GM23338 (cell line): ENCODE measurements around the gene SCCPDH.

Experiments
- CREB1 ChIP-seq: fragments of 250-450 bp; sonication (Bioruptor Pico); IDR thresholded peaks from 2 replicates; pipeline ENCODE4 v1.5.0; 2020; ENCODE audit warnings: low read depth, mild to moderate bottlenecking, moderate library complexity
- CTCF ChIP-seq, 2 experiments: fragments of 200-600 bp in 1 of 2; sonication (generic) in 1 of 2; conservative IDR thresholded peaks; 2 replicates each; pipeline versions ENCODE4 v1.5.1 to v1.6.1; 2016 to 2017; ENCODE audit warnings: antibody characterized with exemption in 2 of 2, low read depth in 2 of 2, mild to moderate bottlenecking in 2 of 2, moderate library complexity in 1 of 2
- ETS1 ChIP-seq: IDR thresholded peaks from 2 replicates; pipeline ENCODE4 v1.6.1; 2016; ENCODE audit warnings: antibody characterized with exemption
- EZH2 ChIP-seq: fragments of 200-600 bp; sonication (generic); IDR thresholded peaks from one replicate; pipeline ENCODE4 v1.8.0; 2017; ENCODE audit warnings: antibody characterized with exemption, mild to moderate bottlenecking, low read depth; ENCODE audit not compliant: unreplicated experiment
- EZH2phosphoT487 ChIP-seq: fragments of 200-600 bp; sonication (generic); IDR thresholded peaks from one replicate; pipeline ENCODE4 v1.8.1; 2018; ENCODE audit warnings: antibody characterized with exemption; ENCODE audit not compliant: unreplicated experiment
- JUNB ChIP-seq: IDR thresholded peaks from one replicate; pipeline ENCODE4 v1.6.1; 2016; ENCODE audit warnings: antibody characterized with exemption; ENCODE audit not compliant: unreplicated experiment
- NANOG ChIP-seq: IDR thresholded peaks from 2 replicates; pipeline ENCODE4 v1.6.1; 2016; ENCODE audit warnings: antibody characterized with exemption, borderline replicate concordance
- POLR2AphosphoS5 ChIP-seq: IDR thresholded peaks from 2 replicates; pipeline ENCODE4 v1.6.1; 2016; ENCODE audit warnings: antibody characterized with exemption, low read depth
- REST ChIP-seq: IDR thresholded peaks from one replicate; pipeline ENCODE4 v1.6.1; 2018; ENCODE audit warnings: antibody characterized with exemption; ENCODE audit not compliant: unreplicated experiment
- STAT1 ChIP-seq: IDR thresholded peaks from one replicate; pipeline ENCODE4 v1.6.1; 2016; ENCODE audit warnings: antibody characterized with exemption; ENCODE audit not compliant: unreplicated experiment
- ZNF114 ChIP-seq: fragments of 250-450 bp; sonication (Bioruptor Pico); IDR thresholded peaks from 2 replicates; pipeline ENCODE4 v1.5.0; 2020; ENCODE audit warnings: mild to moderate bottlenecking, moderate library complexity
- ZNF331 ChIP-seq: fragments of 250-450 bp; sonication (Bioruptor Pico); IDR thresholded peaks from 2 replicates; pipeline ENCODE4 v1.5.0; 2020; ENCODE audit warnings: low read depth, mild to moderate bottlenecking, moderate library complexity
- ZNF462 ChIP-seq: fragments of 250-450 bp; sonication (Bioruptor Pico); IDR thresholded peaks from 2 replicates; pipeline ENCODE4 v1.5.0; 2020; ENCODE audit warnings: mild to moderate bottlenecking, moderate library complexity

GRCh38 chr1:246798606-246799496 lies 74.6 kb downstream of the SCCPDH start:
- no peak for TF ChIP-seq CTCF (conservative IDR thresholded peaks at IDR 0.05; ENCODE audit: low read depth in 2 of 2)
- no peak for TF ChIP-seq NANOG
- TF ChIP-seq EZH2: no peak
- no peak for TF ChIP-seq REST
- TF ChIP-seq JUNB: no peak
- TF ChIP-seq POLR2AphosphoS5: no peak
- TF ChIP-seq CREB1 (CRISPR knock-in tag): no peak
- TF ChIP-seq ETS1: no peak
- no peak for TF ChIP-seq EZH2phosphoT487
- no peak for TF ChIP-seq STAT1
- no peak for TF ChIP-seq ZNF331 (CRISPR knock-in tag)
- TF ChIP-seq ZNF114: no peak
- TF ChIP-seq ZNF462 (CRISPR knock-in tag): no peak
